Measurements from ENCODE around the gene CCL17. TPM values are rescaled to one million over a fixed set of nuclear protein-coding genes. Genes with fewer than 3 reads are reported as not detected.
"Not testable (repeated sequence)": the region's sequence is repeated elsewhere in the genome, so short reads cannot be mapped to it uniquely, and the experiment has no call there.

The CCL17 gene
- total RNA-seq, 1 experiment from 2014 or later, result not detected

- in situ Hi-C loops (cut with HindIII; ENCODE audit: low sequenced_read_pairs), result no loop called here
- DNase-seq (ENCODE audit: low spot score), result no peak
Measured at GRCh38 chr16:57391708-57392107, 12.9 kb upstream of the CCL17 start.

GRCh38 chr16:57392694-57393093 lies 11.9 kb upstream of the CCL17 start:
- no peak for DNase-seq (ENCODE audit: low spot score)
- in situ Hi-C loops (cut with HindIII; ENCODE audit: low sequenced_read_pairs), result no loop called here

- no peak for DNase-seq (ENCODE audit: low spot score)
- in situ Hi-C loops (cut with HindIII; ENCODE audit: low sequenced_read_pairs), result no loop called here
Measured at GRCh38 chr16:57394444-57394843, 10.1 kb upstream of the CCL17 start.

- in situ Hi-C loops (cut with HindIII; ENCODE audit: low sequenced_read_pairs), result no loop called here
- no peak for DNase-seq (ENCODE audit: low spot score)
Measured at GRCh38 chr16:57395026-57395425, 9.5 kb upstream of the CCL17 start.

GRCh38 chr16:57396786-57397185 lies 7.8 kb upstream of the CCL17 start:
- no peak for DNase-seq (ENCODE audit: low spot score)
- in situ Hi-C loops (cut with HindIII; ENCODE audit: low sequenced_read_pairs), result no loop called here

- DNase-seq (ENCODE audit: low spot score); in situ Hi-C loops (cut with HindIII; ENCODE audit: low sequenced_read_pairs): not testable (repeated sequence)
Measured at GRCh38 chr16:57397493-57397892, 7.1 kb upstream of the CCL17 start.

GRCh38 chr16:57401943-57402640 lies 2.5 kb upstream of the CCL17 start:
- DNase-seq (ENCODE audit: low spot score), result no peak
- in situ Hi-C loops (cut with HindIII; ENCODE audit: low sequenced_read_pairs), result no loop called here

- DNase-seq (ENCODE audit: low spot score), result no peak
- in situ Hi-C loops (cut with HindIII; ENCODE audit: low sequenced_read_pairs), result no loop called here
Measured at GRCh38 chr16:57405097-57405496, 530 bp downstream of the CCL17 start.

GRCh38 chr16:57406881-57407280 lies 2.3 kb downstream of the CCL17 start:
- in situ Hi-C loops (cut with HindIII; ENCODE audit: low sequenced_read_pairs), result no loop called here
- DNase-seq (ENCODE audit: low spot score), result no peak

- in situ Hi-C loops (cut with HindIII; ENCODE audit: low sequenced_read_pairs), result no loop called here
- no peak for DNase-seq (ENCODE audit: low spot score)
Measured at GRCh38 chr16:57407521-57408353, 3.2 kb downstream of the CCL17 start.

GRCh38 chr16:57409065-57409464 lies 4.5 kb downstream of the CCL17 start:
- DNase-seq (ENCODE audit: low spot score), result no peak
- in situ Hi-C loops (cut with HindIII; ENCODE audit: low sequenced_read_pairs), result no loop called here

- DNase-seq (ENCODE audit: low spot score), result no peak
- in situ Hi-C loops (cut with HindIII; ENCODE audit: low sequenced_read_pairs), result no loop called here
Measured at GRCh38 chr16:57409870-57410587, 5.5 kb downstream of the CCL17 start.

GRCh38 chr16:57411362-57411976 lies 6.9 kb downstream of the CCL17 start:
- in situ Hi-C loops (cut with HindIII; ENCODE audit: low sequenced_read_pairs), result no loop called here
- DNase-seq (ENCODE audit: low spot score), result no peak

GRCh38 chr16:57412584-57412983 lies 8.0 kb downstream of the CCL17 start:
- no peak for DNase-seq (ENCODE audit: low spot score)
- in situ Hi-C loops (cut with HindIII; ENCODE audit: low sequenced_read_pairs), result no loop called here

GRCh38 chr16:57413301-57413730 lies 8.7 kb downstream of the CCL17 start:
- in situ Hi-C loops (cut with HindIII; ENCODE audit: low sequenced_read_pairs), result no loop called here
- no peak for DNase-seq (ENCODE audit: low spot score)

GRCh38 chr16:57413733-57414132 lies 9.2 kb downstream of the CCL17 start:
- in situ Hi-C loops (cut with HindIII; ENCODE audit: low sequenced_read_pairs), result no loop called here
- no peak for DNase-seq (ENCODE audit: low spot score)

GRCh38 chr16:57416084-57416483 lies 11.5 kb downstream of the CCL17 start:
- no peak for DNase-seq (ENCODE audit: low spot score)
- in situ Hi-C loops (cut with HindIII; ENCODE audit: low sequenced_read_pairs), result no loop called here

GRCh38 chr16:57419506-57419905 lies 14.9 kb downstream of the CCL17 start:
- DNase-seq (ENCODE audit: low spot score), result no peak
- in situ Hi-C loops (cut with HindIII; ENCODE audit: low sequenced_read_pairs), result no loop called here

Data from G401 (cell line).